GM18870 (cell line): ENCODE measurements around the gene ANK3.

ENCODE experiments used
- ATAC-seq: cut with Tn5 transposase; IDR thresholded peaks from one replicate; pipeline ENCODE4 v1.9.1; 2021; ENCODE audit warnings: moderate library complexity; ENCODE audit not compliant: unreplicated experiment

ANK3 gene

GRCh38 chr10:60107308-60107976 is 282.2 kb downstream of the ANK3 start:
- ATAC-seq, result no peak

- ATAC-seq, result no peak
Measured at GRCh38 chr10:60105295-60105695, 284.4 kb downstream of the ANK3 start.

- ATAC-seq, result no peak
Measured at GRCh38 chr10:60101821-60102220, 287.9 kb downstream of the ANK3 start.

GRCh38 chr10:60099998-60100747 is 289.5 kb downstream of the ANK3 start:
- ATAC-seq, result peak; percentile 41

- ATAC-seq, result no peak
Measured at GRCh38 chr10:60098677-60099601, 290.7 kb downstream of the ANK3 start.

- peak; percentile 92 for ATAC-seq
Measured at GRCh38 chr10:60096761-60097513, 292.7 kb downstream of the ANK3 start.

- peak; percentile 50 for ATAC-seq
Measured at GRCh38 chr10:60093317-60093716, 296.4 kb downstream of the ANK3 start.

- ATAC-seq, result peak; percentile 83
Measured at GRCh38 chr10:60086862-60087261, 302.8 kb downstream of the ANK3 start.

- no peak for ATAC-seq
Measured at GRCh38 chr10:60086421-60086820, 303.3 kb downstream of the ANK3 start.

GRCh38 chr10:60082744-60083344 is 306.8 kb downstream of the ANK3 start:
- no peak for ATAC-seq

- no peak for ATAC-seq
Measured at GRCh38 chr10:60082341-60082740, 307.3 kb downstream of the ANK3 start.

GRCh38 chr10:60073781-60074656 is 315.7 kb downstream of the ANK3 start:
- ATAC-seq, result peak; percentile 93

- no peak for ATAC-seq
Measured at GRCh38 chr10:60073397-60073780, 316.3 kb downstream of the ANK3 start.

- no peak for ATAC-seq
Measured at GRCh38 chr10:60069311-60069710, 320.4 kb downstream of the ANK3 start.

GRCh38 chr10:60050366-60050765 is 339.3 kb downstream of the ANK3 start:
- ATAC-seq, result no peak

GRCh38 chr10:60048091-60048501 is 341.6 kb downstream of the ANK3 start:
- no peak for ATAC-seq

- ATAC-seq, result no peak
Measured at GRCh38 chr10:60045571-60045970, 344.1 kb downstream of the ANK3 start.

- ATAC-seq, result no peak
Measured at GRCh38 chr10:60044971-60045370, 344.7 kb downstream of the ANK3 start.

- no peak for ATAC-seq
Measured at GRCh38 chr10:60044242-60044641, 345.4 kb downstream of the ANK3 start.
